GM23338 (cell line): ENCODE results near the gene TTL. TPM values are rescaled to one million over a fixed set of nuclear protein-coding genes. Genes with fewer than 3 reads are reported as not detected.

Experiments
- ATAC-seq: fragments of 200-7000 bp; cut with Tn5 transposase; 3 replicates; pipeline ENCODE4 v1.9.1; 2020
- DNase-seq: peaks from one replicate; pipeline ENCODE4 v3.0.0-alpha.2; 2015; ENCODE audit warnings: low spot score
- H2AFZ ChIP-seq: fragments of 200-600 bp; sonication (generic); 2 replicates; pipeline ENCODE4 v1.8.0; 2016; ENCODE audit warnings: antibody characterized with exemption, mild to moderate bottlenecking, moderate library complexity
- H3F3A ChIP-seq: fragments of 200-600 bp; sonication (generic); replicated peaks from 2 replicates; pipeline ENCODE4 v1.8.0; 2017; ENCODE audit warnings: antibody characterized with exemption, mixed run types, low read depth
- H3K27ac ChIP-seq: fragments of 200-600 bp; sonication (generic); 2 replicates; pipeline ENCODE4 v1.6.1; 2016; ENCODE audit warnings: low read depth
- H3K27me3 ChIP-seq: fragments of 200-600 bp; sonication (generic); 2 replicates; pipeline ENCODE4 v1.8.0; 2016; ENCODE audit warnings: mild to moderate bottlenecking, mixed run types, moderate library complexity; ENCODE audit not compliant: insufficient read depth
- H3K36me3 ChIP-seq: fragments of 200-600 bp; sonication (generic); 2 replicates; pipeline ENCODE4 v1.8.0; 2016; ENCODE audit warnings: mild to moderate bottlenecking; ENCODE audit not compliant: insufficient read depth
- H3K4me1 ChIP-seq: fragments of 200-600 bp; sonication (generic); 2 replicates; pipeline ENCODE4 v1.8.0; 2016; ENCODE audit warnings: mild to moderate bottlenecking, moderate library complexity; ENCODE audit not compliant: insufficient read depth
- H3K4me2 ChIP-seq: fragments of 200-600 bp; sonication (generic); 2 replicates; pipeline ENCODE4 v1.7.1; 2017; ENCODE audit warnings: mixed run types
- H3K4me3 ChIP-seq: fragments of 200-600 bp; sonication (generic); 2 replicates; pipeline ENCODE4 v1.6.1; 2016; ENCODE audit warnings: mixed run types
- H3K79me2 ChIP-seq: fragments of 200-600 bp; sonication (generic); replicated peaks from 2 replicates; pipeline ENCODE4 v1.8.0; 2017; ENCODE audit warnings: mild to moderate bottlenecking; ENCODE audit not compliant: insufficient read depth
- H3K9me2 ChIP-seq: fragments of 200-600 bp; sonication (generic); 2 replicates; pipeline ENCODE4 v1.8.0; 2017; ENCODE audit not compliant: insufficient read depth
- H4K20me1 ChIP-seq: fragments of 200-600 bp; sonication (generic); replicated peaks from 2 replicates; pipeline ENCODE4 v1.8.0; 2017; ENCODE audit warnings: mild to moderate bottlenecking; ENCODE audit not compliant: insufficient read depth
- H3K27ac Mint-ChIP-seq: 2 replicates; pipeline ENCODE4 v1.8.0; 2020; ENCODE audit warnings: inconsistent platforms, mild to moderate bottlenecking, moderate library complexity, mixed read lengths
- H3K27me3 Mint-ChIP-seq: 3 replicates; pipeline ENCODE4 v1.8.0; 2022; ENCODE audit warnings: low read depth, mild to moderate bottlenecking, moderate library complexity, mixed read lengths, inconsistent platforms; ENCODE audit not compliant: insufficient read depth, poor library complexity
- H3K36me3 Mint-ChIP-seq: 3 replicates; pipeline ENCODE4 v1.8.0; 2021; ENCODE audit warnings: low read depth, mild to moderate bottlenecking, inconsistent platforms, moderate library complexity, mixed read lengths
- H3K4me1 Mint-ChIP-seq: 3 replicates; pipeline ENCODE4 v1.8.0; 2020; ENCODE audit warnings: mild to moderate bottlenecking, inconsistent platforms, mixed read lengths
- H3K4me3 Mint-ChIP-seq: 3 replicates; pipeline ENCODE4 v1.8.0; 2021; ENCODE audit warnings: moderate library complexity, mild to moderate bottlenecking, inconsistent platforms, mixed read lengths
- H3K9me3 Mint-ChIP-seq: 3 replicates; pipeline ENCODE4 v1.8.0; 2020; ENCODE audit warnings: moderate library complexity, mild to moderate bottlenecking, inconsistent platforms, mixed read lengths
- CTCF ChIP-seq, 2 experiments: fragments of 200-600 bp in 1 of 2; sonication (generic) in 1 of 2; conservative IDR thresholded peaks; 2 replicates each; pipeline versions ENCODE4 v1.5.1 to v1.6.1; 2016 to 2017; ENCODE audit warnings: antibody characterized with exemption in 2 of 2, low read depth in 2 of 2, mild to moderate bottlenecking in 2 of 2, moderate library complexity in 1 of 2
- ETS1 ChIP-seq: IDR thresholded peaks from 2 replicates; pipeline ENCODE4 v1.6.1; 2016; ENCODE audit warnings: antibody characterized with exemption
- EZH2 ChIP-seq: fragments of 200-600 bp; sonication (generic); IDR thresholded peaks from one replicate; pipeline ENCODE4 v1.8.0; 2017; ENCODE audit warnings: antibody characterized with exemption, mild to moderate bottlenecking, low read depth; ENCODE audit not compliant: unreplicated experiment
- EZH2phosphoT487 ChIP-seq: fragments of 200-600 bp; sonication (generic); IDR thresholded peaks from one replicate; pipeline ENCODE4 v1.8.1; 2018; ENCODE audit warnings: antibody characterized with exemption; ENCODE audit not compliant: unreplicated experiment
- NANOG ChIP-seq: IDR thresholded peaks from 2 replicates; pipeline ENCODE4 v1.6.1; 2016; ENCODE audit warnings: antibody characterized with exemption, borderline replicate concordance
- POLR2AphosphoS5 ChIP-seq: IDR thresholded peaks from 2 replicates; pipeline ENCODE4 v1.6.1; 2016; ENCODE audit warnings: antibody characterized with exemption, low read depth
- REST ChIP-seq: IDR thresholded peaks from one replicate; pipeline ENCODE4 v1.6.1; 2018; ENCODE audit warnings: antibody characterized with exemption; ENCODE audit not compliant: unreplicated experiment
- ZNF114 ChIP-seq: fragments of 250-450 bp; sonication (Bioruptor Pico); IDR thresholded peaks from 2 replicates; pipeline ENCODE4 v1.5.0; 2020; ENCODE audit warnings: mild to moderate bottlenecking, moderate library complexity
- ZNF331 ChIP-seq: fragments of 250-450 bp; sonication (Bioruptor Pico); IDR thresholded peaks from 2 replicates; pipeline ENCODE4 v1.5.0; 2020; ENCODE audit warnings: low read depth, mild to moderate bottlenecking, moderate library complexity
- ZNF462 ChIP-seq: fragments of 250-450 bp; sonication (Bioruptor Pico); IDR thresholded peaks from 2 replicates; pipeline ENCODE4 v1.5.0; 2020; ENCODE audit warnings: mild to moderate bottlenecking, moderate library complexity
- polyA plus RNA-seq: library from polyadenylated mRNA; unstranded; fragments of >200 nt; fragmentation: Nextera tagmentation; extraction: Ambion mirVana; gene quantifications from 2 replicates; pipeline ENCODE4 v1.2.1, GENCODE V29; 2016
- total RNA-seq: library from RNA; depleted of rRNA; stranded (reverse); fragments of >200 nt; shearing (Covaris generic); gene quantifications from 2 replicates; pipeline ENCODE4 v1.2.3, GENCODE V29; 2014

The TTL gene
- total and polyA plus RNA-seq, 2 experiments from 2014 or later = 10.1 to 34.6 TPM

DNA sequence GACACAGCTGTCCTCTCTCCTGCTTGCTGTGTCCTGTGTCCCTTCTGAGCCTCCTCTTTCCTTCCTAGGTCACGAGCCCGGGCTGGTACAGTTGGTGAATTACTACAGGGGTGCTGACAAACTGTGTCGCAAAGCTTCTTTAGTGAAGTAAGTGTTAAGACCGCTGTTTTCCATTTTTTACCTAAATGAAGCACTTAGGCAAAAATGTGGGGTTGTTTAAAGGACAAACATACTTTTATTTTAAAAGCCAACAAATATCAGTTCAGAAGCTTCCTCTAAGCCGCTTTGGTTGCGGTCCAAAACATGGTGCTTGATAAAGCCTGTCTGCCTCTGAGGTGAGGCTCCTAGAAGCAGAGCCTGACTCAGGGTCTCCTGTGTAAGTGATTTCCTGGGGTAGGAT, 3.9 kb downstream of the TTL start:
- H3K79me2 ChIP-seq = peaks cover 52% of the 10 kb centered on the region
- no peak overlapping the region for H3K4me3 ChIP-seq
- H3K4me1 ChIP-seq = peaks cover 6% of the 10 kb centered on the region
- Mint-ChIP-seq H3K9me3 (no peaks in the 10 kb centered on the region), H3K4me3 (no peak overlapping the region), H3K27me3 (peaks cover 15% of the 10 kb centered on the region), H3K27ac (no peak overlapping the region), H3K4me1 (peaks cover 10% of the 10 kb centered on the region), H3K36me3 (peaks cover 27% of the 10 kb centered on the region)
- peaks cover 8% of the 10 kb centered on the region for H3F3A ChIP-seq
- H3K27ac ChIP-seq = no peak overlapping the region
- no peaks in the 10 kb centered on the region for H3K9me2 ChIP-seq
- peaks cover 13% of the 10 kb centered on the region for H3K27me3 ChIP-seq
- DNase-seq (no peak), ATAC-seq (no peak)
- H3K4me2 ChIP-seq = no peak overlapping the region
- no peaks in the 10 kb centered on the region for H3K36me3 ChIP-seq
- H4K20me1 ChIP-seq = peaks cover 19% of the 10 kb centered on the region
- TF ChIP-seq NANOG = no peak
- H2AFZ ChIP-seq = no peak overlapping the region

GRCh38 chr2:112486895-112487294, 4.9 kb downstream of the TTL start:
- no peak for DNase-seq
- no peaks in the 10 kb centered on the region for H3K9me2 ChIP-seq
- H3K4me3 Mint-ChIP-seq = no peak overlapping the region
- H3K79me2 ChIP-seq = peaks cover 56% of the 10 kb centered on the region
- no peak for ATAC-seq
- H3K27ac ChIP-seq = no peak overlapping the region
- H3K36me3 ChIP-seq = no peaks in the 10 kb centered on the region
- no peaks in the 10 kb centered on the region; the same call in 1 of the 2 replicates for H3F3A ChIP-seq
- no peaks in the 10 kb centered on the region for H3K9me3 Mint-ChIP-seq
- H3K36me3 Mint-ChIP-seq = peaks cover 27% of the 10 kb centered on the region
- H3K27me3 ChIP-seq = peaks cover 13% of the 10 kb centered on the region
- peaks cover 10% of the 10 kb centered on the region for H3K4me1 Mint-ChIP-seq
- no peak overlapping the region for H2AFZ ChIP-seq
- H3K4me1 ChIP-seq = peaks cover 6% of the 10 kb centered on the region
- no peak overlapping the region for H3K4me2 ChIP-seq
- no peak overlapping the region for H3K27ac Mint-ChIP-seq
- peaks cover 19% of the 10 kb centered on the region for H4K20me1 ChIP-seq
- no peak overlapping the region for H3K4me3 ChIP-seq
- H3K27me3 Mint-ChIP-seq = peaks cover 13% of the 10 kb centered on the region
- no peak for TF ChIP-seq ZNF462 (CRISPR knock-in tag)
- TF ChIP-seq NANOG = no peak
- no peak for TF ChIP-seq EZH2
- TF ChIP-seq EZH2phosphoT487 = no peak
- TF ChIP-seq ZNF331 = no peak
- TF ChIP-seq POLR2AphosphoS5 = no peak
- no peak for TF ChIP-seq ETS1
- no peak for TF ChIP-seq REST
- TF ChIP-seq CTCF (conservative IDR thresholded peaks at IDR 0.05; ENCODE audit: low read depth in 2 of 2) = no peak
- no peak for TF ChIP-seq ZNF114 (CRISPR knock-in tag)
